Measurements from ENCODE around the gene PSD.

PSD gene

DNA sequence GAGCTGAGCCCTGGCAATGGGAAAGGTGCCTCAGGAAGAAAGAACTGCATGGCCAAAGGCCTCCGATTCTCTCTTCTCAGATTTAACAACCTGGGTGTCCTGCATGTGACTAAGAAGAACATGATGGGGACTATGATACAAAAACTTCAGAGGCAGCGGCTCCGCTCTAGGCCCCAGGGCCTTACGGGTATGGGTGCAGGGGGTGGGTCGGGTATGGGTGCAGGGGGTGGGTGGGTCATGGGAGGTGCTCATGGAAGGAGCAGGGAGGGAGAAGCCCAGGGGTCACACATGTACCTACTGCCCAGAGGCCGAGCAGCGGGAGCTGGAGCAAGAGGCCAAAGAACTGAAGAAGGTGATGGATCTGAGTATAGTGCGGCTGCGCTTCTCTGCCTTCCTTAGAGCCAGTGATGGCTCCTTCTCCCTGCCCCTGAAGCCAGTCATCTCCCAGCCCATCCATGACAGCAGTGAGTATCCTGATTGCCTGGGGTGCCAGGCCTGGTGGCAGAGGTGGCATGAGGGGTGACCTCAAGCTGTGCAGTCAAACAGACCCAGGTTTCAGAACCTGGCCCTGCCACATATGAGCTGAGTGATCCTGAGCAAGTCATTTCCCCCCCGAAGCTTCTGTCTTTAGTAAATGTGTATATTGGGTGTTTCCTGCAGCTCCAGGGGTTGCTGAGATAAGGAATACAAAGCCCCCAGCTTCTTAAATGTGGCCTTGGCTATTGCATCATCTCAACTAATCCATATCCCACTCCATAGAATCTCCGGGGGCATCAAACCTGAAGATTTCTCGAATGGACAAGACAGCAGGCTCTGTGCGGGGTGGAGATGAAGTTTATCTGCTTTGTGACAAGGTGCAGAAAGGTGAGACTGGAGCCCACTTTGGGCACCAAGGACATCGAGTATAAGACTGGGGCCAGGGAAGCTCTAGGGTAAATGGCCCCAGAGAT lies 21.1 kb downstream of the PSD start:
- peaks cover 7% of the 10 kb centered on the region for H3K79me2 ChIP-seq (ENCODE audit: control insufficient read depth, insufficient read depth, low read length, poor library complexity)
- WGBS (ENCODE audit: extremely low coverage, insufficient coverage, insufficient read length): no CpG with 5 or more reads among the region's 14 CpGs
- no peak overlapping the region for H3K18ac ChIP-seq (ENCODE audit: low read length)

GRCh38 chr10:102396730-102397151 lies 21.8 kb downstream of the PSD start:
- Histone ChIP-seq H2BK12ac (ENCODE audit: low read length) (no peak overlapping the region), H3K4me2 (ENCODE audit: low read length) (peak overlapping the region; percentile 74), H3K27ac (ENCODE audit: low read depth, low read length) (no peak overlapping the region), H2BK120ac (ENCODE audit: insufficient read depth, low read length, poor library complexity) (no peak overlapping the region), H3K36me3 (ENCODE audit: control insufficient read depth in 1 of 2, insufficient read depth in 2 of 2, low read length in 2 of 2) (peaks cover 27 to 30% of the 10 kb centered on the region in 2 experiments), H4K12ac (ENCODE audit: low read depth, low read length) (no peak overlapping the region), H3K4me3 (ENCODE audit: low read depth, low read length) (no peak overlapping the region), H3K79me2 (ENCODE audit: control insufficient read depth, insufficient read depth, low read length, poor library complexity) (peaks cover 6% of the 10 kb centered on the region), H3K18ac (ENCODE audit: low read length) (no peak overlapping the region), H3K27me3 (ENCODE audit: insufficient read depth, low read length) (no peaks in the 10 kb centered on the region), H3K4me1 (ENCODE audit: control insufficient read depth in 1 of 2, insufficient read depth in 2 of 2, low read length in 2 of 2) (peaks cover 28 to 30% of the 10 kb centered on the region in 2 experiments), H3K79me1 (ENCODE audit: low read length) (peaks cover 19% of the 10 kb centered on the region), H3K23ac (ENCODE audit: low read length) (no peak overlapping the region), H4K91ac (ENCODE audit: low read depth, low read length) (no peak overlapping the region), H3K14ac (ENCODE audit: low read length) (no peak overlapping the region), H2BK5ac (ENCODE audit: low read depth, low read length, poor library complexity) (no peak overlapping the region), H3K9me3 (ENCODE audit: insufficient read depth, low read depth, low read length) (peaks cover 3% of the 10 kb centered on the region), H2AFZ (ENCODE audit: insufficient read depth, low read length, poor library complexity) (no peak overlapping the region), H3K9ac (ENCODE audit: low read length) (no peak overlapping the region), H3K4ac (ENCODE audit: low read depth, low read length) (no peak overlapping the region), H4K8ac (ENCODE audit: low read depth, low read length) (no peak overlapping the region), H2AK5ac (ENCODE audit: low read length) (peak overlapping the region; percentile 30)
- no CpG with 5 or more reads among the region's 12 CpGs for WGBS (ENCODE audit: extremely low coverage, insufficient coverage, insufficient read length)
- DNase-seq: no peak

More for the DNA sequence above, 21.1 kb downstream of the PSD start:
- H3K9ac ChIP-seq (ENCODE audit: low read length): no peak overlapping the region
- no peak overlapping the region for H2BK120ac ChIP-seq (ENCODE audit: insufficient read depth, low read length, poor library complexity)
- H2BK12ac ChIP-seq (ENCODE audit: low read length): no peak overlapping the region
- DNase-seq: no peak
- no peak overlapping the region for H4K12ac ChIP-seq (ENCODE audit: low read depth, low read length)
- peaks cover 34 to 36% of the 10 kb centered on the region in 2 experiments for H3K4me1 ChIP-seq (ENCODE audit: control insufficient read depth in 1 of 2, insufficient read depth in 2 of 2, low read length in 2 of 2)
- no peak overlapping the region for H3K14ac ChIP-seq (ENCODE audit: low read length)
- peaks cover 29 to 30% of the 10 kb centered on the region in 2 experiments for H3K36me3 ChIP-seq (ENCODE audit: control insufficient read depth in 1 of 2, insufficient read depth in 2 of 2, low read length in 2 of 2)
- H2AFZ ChIP-seq (ENCODE audit: insufficient read depth, low read length, poor library complexity): no peak overlapping the region
- no peak overlapping the region for H3K4me2 ChIP-seq (ENCODE audit: low read length)
- peaks cover 3% of the 10 kb centered on the region for H3K9me3 ChIP-seq (ENCODE audit: insufficient read depth, low read depth, low read length)
- no peak overlapping the region for H3K27ac ChIP-seq (ENCODE audit: low read depth, low read length)
- no peak overlapping the region for H2BK5ac ChIP-seq (ENCODE audit: low read depth, low read length, poor library complexity)
- H3K4me3 ChIP-seq (ENCODE audit: low read depth, low read length): peak overlapping the region; percentile 16
- no peaks in the 10 kb centered on the region for H3K27me3 ChIP-seq (ENCODE audit: insufficient read depth, low read length)
- H4K91ac ChIP-seq (ENCODE audit: low read depth, low read length): no peak overlapping the region
- H3K23ac ChIP-seq (ENCODE audit: low read length): no peak overlapping the region
- no peak overlapping the region for H4K8ac ChIP-seq (ENCODE audit: low read depth, low read length)
- H3K4ac ChIP-seq (ENCODE audit: low read depth, low read length): no peak overlapping the region
- H2AK5ac ChIP-seq (ENCODE audit: low read length): no peak overlapping the region
- peaks cover 24% of the 10 kb centered on the region for H3K79me1 ChIP-seq (ENCODE audit: low read length)

DNA sequence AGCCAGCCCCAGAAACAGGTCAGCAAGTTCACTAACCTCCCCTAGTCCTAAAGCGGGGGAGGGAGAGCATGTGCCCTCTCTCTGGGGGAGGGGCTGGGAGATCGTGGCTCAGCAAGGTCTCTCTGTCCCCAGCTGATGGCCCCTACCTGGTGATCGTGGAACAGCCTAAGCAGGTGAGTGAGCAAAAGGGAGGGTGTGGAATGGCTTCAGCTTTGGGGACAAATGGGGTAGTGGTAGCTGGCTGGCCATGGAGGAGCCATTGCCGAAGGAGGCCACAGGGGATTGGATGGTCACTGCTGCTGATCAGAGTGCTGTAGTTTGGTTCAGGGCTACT lies 22.3 kb downstream of the PSD start:
- no peaks in the 10 kb centered on the region for H3K27me3 ChIP-seq (ENCODE audit: insufficient read depth, low read length)

DNA sequence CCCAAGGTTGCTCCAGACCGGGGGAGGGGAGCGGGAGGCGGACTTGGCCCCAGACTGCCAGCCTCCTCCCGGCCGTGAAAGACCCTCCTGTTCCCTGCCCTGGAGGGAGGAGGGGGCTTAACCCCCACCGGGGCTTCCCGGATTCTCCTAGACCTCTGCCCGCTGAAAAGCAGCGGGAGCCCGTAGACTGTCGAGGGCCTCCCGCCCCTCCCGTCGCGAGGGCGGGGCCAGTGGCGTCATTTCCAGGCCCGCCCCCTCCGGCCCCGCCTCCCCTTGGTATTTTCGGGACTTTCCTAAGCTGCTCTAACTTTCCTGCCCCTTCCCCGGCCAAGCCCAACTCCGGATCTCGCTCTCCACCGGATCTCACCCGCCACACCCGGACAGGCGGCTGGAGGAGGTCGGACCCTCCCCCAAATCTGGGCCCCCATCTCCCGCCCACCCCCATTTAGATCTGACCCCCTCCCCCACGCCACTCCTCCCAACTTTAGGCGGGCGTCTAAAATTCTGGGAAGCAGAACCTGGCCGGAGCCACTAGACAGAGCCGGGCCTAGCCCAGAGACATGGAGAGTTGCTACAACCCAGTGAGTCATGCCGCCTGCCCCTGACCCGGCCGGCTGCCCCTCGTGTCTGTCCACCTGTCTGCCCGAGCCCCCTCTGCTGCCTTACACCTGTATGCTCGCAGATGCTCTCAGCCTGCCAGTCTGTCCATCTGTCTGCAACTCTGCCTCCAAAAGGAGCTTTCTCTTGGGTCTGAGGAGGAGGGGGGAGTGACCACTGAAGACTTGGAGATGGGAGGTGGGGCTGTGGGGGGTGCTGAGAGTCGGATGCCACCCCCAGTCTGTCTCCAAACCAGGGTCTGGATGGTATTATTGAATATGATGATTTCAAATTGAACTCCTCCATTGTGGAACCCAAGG lies 22.9 kb downstream of the PSD start, which contains the start of gene NFKB2:
TSS of gene NFKB2 (plus strand) at position 306 of the 917 bp plus-strand sequence. CDS start at position 561, 255 bp downstream.
- peaks cover 6% of the 10 kb centered on the region for H3K79me2 ChIP-seq (ENCODE audit: control insufficient read depth, insufficient read depth, low read length, poor library complexity)
- peak; percentile 97 to 98 for DNase-seq
- H2BK120ac ChIP-seq (ENCODE audit: insufficient read depth, low read length, poor library complexity): peak within 1 kb of the TSS; percentile 49
- H4K8ac ChIP-seq (ENCODE audit: low read depth, low read length): peak within 1 kb of the TSS; percentile 4
- peaks cover 3% of the 10 kb centered on the region for H3K9me3 ChIP-seq (ENCODE audit: insufficient read depth, low read depth, low read length)
- no peak within 1 kb of the TSS for H2BK12ac ChIP-seq (ENCODE audit: low read length)
- peak within 1 kb of the TSS; percentile 74 for H3K4me3 ChIP-seq (ENCODE audit: low read depth, low read length)
- peak within 1 kb of the TSS; percentile 74 for H3K4me2 ChIP-seq (ENCODE audit: low read length)
- no peaks in the 10 kb centered on the region for H3K27me3 ChIP-seq (ENCODE audit: insufficient read depth, low read length)
- H3K18ac ChIP-seq (ENCODE audit: low read length): peak within 1 kb of the TSS; percentile 52
- WGBS (ENCODE audit: extremely low coverage, insufficient coverage, insufficient read length): no CpG with 5 or more reads among the region's 42 CpGs
- H4K91ac ChIP-seq (ENCODE audit: low read depth, low read length): peak within 1 kb of the TSS; percentile 49
- H3K14ac ChIP-seq (ENCODE audit: low read length): peak within 1 kb of the TSS; percentile 59
- H3K27ac ChIP-seq (ENCODE audit: low read depth, low read length): peak within 1 kb of the TSS; percentile 23
- peak within 1 kb of the TSS; percentile 28 for H4K12ac ChIP-seq (ENCODE audit: low read depth, low read length)
- H3K4ac ChIP-seq (ENCODE audit: low read depth, low read length): peak within 1 kb of the TSS; percentile 13
- H2AK5ac ChIP-seq (ENCODE audit: low read length): peak within 1 kb of the TSS; percentile 45
- peaks cover 11% of the 10 kb centered on the region for H3K79me1 ChIP-seq (ENCODE audit: low read length)
- H3K9ac ChIP-seq (ENCODE audit: low read length): no peak within 1 kb of the TSS
- peaks cover 18 to 21% of the 10 kb centered on the region in 2 experiments for H3K4me1 ChIP-seq (ENCODE audit: control insufficient read depth in 1 of 2, insufficient read depth in 2 of 2, low read length in 2 of 2)
- H2BK5ac ChIP-seq (ENCODE audit: low read depth, low read length, poor library complexity): peak within 1 kb of the TSS; percentile 58
- peaks cover 19 to 25% of the 10 kb centered on the region in 2 experiments for H3K36me3 ChIP-seq (ENCODE audit: control insufficient read depth in 1 of 2, insufficient read depth in 2 of 2, low read length in 2 of 2)
- H2AFZ ChIP-seq (ENCODE audit: insufficient read depth, low read length, poor library complexity): peak within 1 kb of the TSS; percentile 75
- no peak within 1 kb of the TSS for H3K23ac ChIP-seq (ENCODE audit: low read length)

More for the DNA sequence above, 22.3 kb downstream of the PSD start:
- DNase-seq: no peak
- Histone ChIP-seq H4K91ac (ENCODE audit: low read depth, low read length) (no peak overlapping the region), H3K36me3 (ENCODE audit: control insufficient read depth in 1 of 2, insufficient read depth in 2 of 2, low read length in 2 of 2) (peaks cover 24 to 28% of the 10 kb centered on the region in 2 experiments), H3K14ac (ENCODE audit: low read length) (no peak overlapping the region), H3K9me3 (ENCODE audit: insufficient read depth, low read depth, low read length) (peaks cover 3% of the 10 kb centered on the region), H2BK12ac (ENCODE audit: low read length) (no peak overlapping the region), H4K12ac (ENCODE audit: low read depth, low read length) (no peak overlapping the region), H2AK5ac (ENCODE audit: low read length) (peak overlapping the region; percentile 30), H3K27ac (ENCODE audit: low read depth, low read length) (no peak overlapping the region), H2BK120ac (ENCODE audit: insufficient read depth, low read length, poor library complexity) (no peak overlapping the region), H2BK5ac (ENCODE audit: low read depth, low read length, poor library complexity) (no peak overlapping the region), H3K79me2 (ENCODE audit: control insufficient read depth, insufficient read depth, low read length, poor library complexity) (peaks cover 6% of the 10 kb centered on the region), H3K4me1 (ENCODE audit: control insufficient read depth in 1 of 2, insufficient read depth in 2 of 2, low read length in 2 of 2) (peaks cover 23 to 25% of the 10 kb centered on the region in 2 experiments), H3K9ac (ENCODE audit: low read length) (no peak overlapping the region), H3K4me3 (ENCODE audit: low read depth, low read length) (no peak overlapping the region), H3K4ac (ENCODE audit: low read depth, low read length) (no peak overlapping the region), H4K8ac (ENCODE audit: low read depth, low read length) (no peak overlapping the region), H2AFZ (ENCODE audit: insufficient read depth, low read length, poor library complexity) (no peak overlapping the region), H3K18ac (ENCODE audit: low read length) (no peak overlapping the region), H3K79me1 (ENCODE audit: low read length) (peaks cover 15% of the 10 kb centered on the region), H3K23ac (ENCODE audit: low read length) (no peak overlapping the region), H3K4me2 (ENCODE audit: low read length) (peak overlapping the region; percentile 74)
- WGBS (ENCODE audit: extremely low coverage, insufficient coverage, insufficient read length): no CpG with 5 or more reads among the region's 4 CpGs
